Gastrocnemius medialis (tissue), 4 donors: ENCODE results near the gene PDK1. TPM values are rescaled to one million over a fixed set of nuclear protein-coding genes. Genes with fewer than 3 reads are reported as not detected.

Experiments
- ATAC-seq, 2 donors: fragments of 150-250 bp; one replicate each; pipeline ENCODE4 v1.9.1; 2016
- DNase-seq, 2 donors: peaks; one replicate each; pipeline ENCODE4 v3.0.0-alpha.2; 2019
- H3K27ac ChIP-seq, 4 donors: fragments of 200-600 bp; sonication (generic); 1 replicate in 1 of 4; 2 replicates in 3 of 4; pipeline ENCODE4 v1.5.1; 2016 to 2018; ENCODE audit warnings: mild to moderate bottlenecking in 2 of 4, moderate library complexity in 1 of 4
- H3K27me3 ChIP-seq, 3 donors: fragments of 200-600 bp; sonication (generic) in 2 of 3; 1 replicate in 1 of 3; 2 replicates in 2 of 3; pipeline versions ENCODE4 v1.5.1 to v1.6.0; 2016 to 2019; ENCODE audit warnings: mild to moderate bottlenecking in 1 of 3, moderate library complexity in 1 of 3
- H3K36me3 ChIP-seq, 2 donors: fragments of 200-600 bp; sonication (generic) in 1 of 2; one replicate each; pipeline ENCODE4 v1.5.1; 2017 to 2018
- H3K4me1 ChIP-seq, 2 donors: fragments of 200-600 bp; sonication (generic) in 1 of 2; one replicate each; pipeline ENCODE4 v1.5.1; 2016 to 2017; ENCODE audit warnings: mild to moderate bottlenecking in 2 of 2
- H3K4me3 ChIP-seq, 4 donors: fragments of 200-600 bp; sonication (generic) in 3 of 4; 1 replicate in 1 of 4; 2 replicates in 3 of 4; pipeline ENCODE4 v1.5.1; 2016 to 2019; ENCODE audit warnings: mild to moderate bottlenecking in 2 of 4
- H3K9me3 ChIP-seq, 3 donors: fragments of 200-600 bp; sonication (generic) in 2 of 3; 1 replicate in 1 of 3; 2 replicates in 2 of 3; pipeline ENCODE4 v1.5.1; 2016 to 2019
- POLR2A ChIP-seq, 2 donors: fragments of 450-650 bp; IDR thresholded peaks; one replicate each; pipeline ENCODE4 v1.6.1; 2017; ENCODE audit warnings: antibody characterized with exemption in 2 of 2, mild to moderate bottlenecking in 2 of 2, moderate library complexity in 2 of 2
- in situ Hi-C, 4 donors: fragments of 200-750 bp; cut with MboI; loops; one replicate each; pipeline versions ENCODE4 v1.15.0 to v1.8.0; 2017; ENCODE audit warnings: low sequenced_read_pairs in 4 of 4
- intact Hi-C: fragments of 100-400 bp; cut with DNase I; formaldehyde crosslinking; loops from one replicate; pipeline ENCODE4 v1.15.1; 2023; ENCODE audit warnings: low total_unique reads
- total RNA-seq, 4 donors: library from RNA; depleted of rRNA; stranded (reverse); fragments of >200 nt; gene quantifications; one replicate each; pipeline versions ENCODE4 v1.1.0 to v1.2.3, GENCODE V29; 2016
- TF ChIP-seq, protein P1 (sequence below), 5 experiments: fragments of 450-650 bp in 3 of 5; fragments of 200-600 bp in 2 of 5; sonication (generic) in 2 of 5; IDR thresholded peaks in 4 of 5; conservative IDR thresholded peaks in 1 of 5; 1 replicate in 4 of 5; 2 replicates in 1 of 5; pipeline ENCODE4 v1.5.1; 2016 to 2019; ENCODE audit warnings: antibody characterized with exemption in 5 of 5, mild to moderate bottlenecking in 3 of 5, moderate library complexity in 3 of 5

The PDK1 gene
- total RNA-seq, 4 donors from 2014 or later = 5.8 to 23.8 (median 14.0) TPM

DNA sequence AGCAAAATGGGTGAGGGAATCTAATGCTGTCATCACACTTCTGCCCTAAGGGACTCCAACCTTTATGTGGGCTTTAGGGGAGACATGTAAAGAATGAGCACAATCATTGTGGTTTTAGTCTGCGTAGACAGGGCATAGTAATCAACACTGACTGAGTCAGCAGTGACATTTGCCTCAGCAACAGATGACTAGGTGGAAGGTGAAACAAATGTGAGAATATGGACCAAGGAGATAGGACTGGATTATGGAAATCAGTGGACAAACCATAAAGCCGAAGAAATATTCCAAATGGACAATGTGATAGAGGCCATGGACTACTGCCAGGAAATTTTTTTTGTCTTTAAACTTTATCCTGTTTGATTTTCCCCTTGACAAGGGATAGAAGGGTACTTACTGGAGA is 83.9 kb downstream of the PDK1 start:
- intact Hi-C loops = no loop called here
- no peak for DNase-seq
- TF ChIP-seq POLR2A (IDR thresholded peaks at IDR 0.05) = no peak
- TF ChIP-seq, protein P1, sequence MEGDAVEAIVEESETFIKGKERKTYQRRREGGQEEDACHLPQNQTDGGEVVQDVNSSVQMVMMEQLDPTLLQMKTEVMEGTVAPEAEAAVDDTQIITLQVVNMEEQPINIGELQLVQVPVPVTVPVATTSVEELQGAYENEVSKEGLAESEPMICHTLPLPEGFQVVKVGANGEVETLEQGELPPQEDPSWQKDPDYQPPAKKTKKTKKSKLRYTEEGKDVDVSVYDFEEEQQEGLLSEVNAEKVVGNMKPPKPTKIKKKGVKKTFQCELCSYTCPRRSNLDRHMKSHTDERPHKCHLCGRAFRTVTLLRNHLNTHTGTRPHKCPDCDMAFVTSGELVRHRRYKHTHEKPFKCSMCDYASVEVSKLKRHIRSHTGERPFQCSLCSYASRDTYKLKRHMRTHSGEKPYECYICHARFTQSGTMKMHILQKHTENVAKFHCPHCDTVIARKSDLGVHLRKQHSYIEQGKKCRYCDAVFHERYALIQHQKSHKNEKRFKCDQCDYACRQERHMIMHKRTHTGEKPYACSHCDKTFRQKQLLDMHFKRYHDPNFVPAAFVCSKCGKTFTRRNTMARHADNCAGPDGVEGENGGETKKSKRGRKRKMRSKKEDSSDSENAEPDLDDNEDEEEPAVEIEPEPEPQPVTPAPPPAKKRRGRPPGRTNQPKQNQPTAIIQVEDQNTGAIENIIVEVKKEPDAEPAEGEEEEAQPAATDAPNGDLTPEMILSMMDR (IDR thresholded peaks at IDR 0.05 in 4 of 5, conservative IDR thresholded peaks at IDR 0.05 in 1 of 5) = no peak
- Histone ChIP-seq H3K4me3 (no peak overlapping the region), H3K27me3 (no peaks in the 10 kb centered on the region), H3K9me3 (no peaks in the 10 kb centered on the region), H3K4me1 (no peaks in the 10 kb centered on the region), H3K27ac (no peak overlapping the region), H3K36me3 (no peaks in the 10 kb centered on the region)
- in situ Hi-C loops = no loop called here
- ATAC-seq = no peak

DNA sequence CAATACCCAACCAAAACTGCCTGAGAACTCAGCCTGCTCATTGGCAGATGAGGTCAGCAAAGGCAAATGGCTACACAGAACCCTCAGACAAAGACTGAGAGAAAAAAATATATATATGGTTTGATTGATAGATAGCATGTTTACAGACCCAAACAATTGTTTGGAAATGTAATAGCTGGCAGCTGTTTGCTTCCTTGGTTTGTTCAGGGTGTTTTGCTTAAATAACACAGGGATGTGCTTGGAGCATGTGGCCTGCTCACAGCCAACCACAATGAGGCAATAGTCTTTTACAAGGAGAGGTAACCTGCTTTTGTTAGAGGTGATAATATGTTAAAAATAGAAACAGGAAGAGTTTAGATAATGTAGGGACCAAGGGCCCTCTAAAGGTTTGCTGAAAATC is 84.5 kb downstream of the PDK1 start:
- H3K27ac ChIP-seq = no peak overlapping the region
- DNase-seq (no peak), ATAC-seq (no peak)
- no peaks in the 10 kb centered on the region for H3K9me3 ChIP-seq
- no peaks in the 10 kb centered on the region for H3K36me3 ChIP-seq
- H3K27me3 ChIP-seq = no peaks in the 10 kb centered on the region
- no peaks in the 10 kb centered on the region for H3K4me1 ChIP-seq
- intact Hi-C loops (no loop called here), in situ Hi-C loops (no loop called here)
- H3K4me3 ChIP-seq = no peak overlapping the region
- TF ChIP-seq POLR2A (IDR thresholded peaks at IDR 0.05) = no peak
- TF ChIP-seq, protein P1 (IDR thresholded peaks at IDR 0.05 in 4 of 5, conservative IDR thresholded peaks at IDR 0.05 in 1 of 5) = no peak

DNA sequence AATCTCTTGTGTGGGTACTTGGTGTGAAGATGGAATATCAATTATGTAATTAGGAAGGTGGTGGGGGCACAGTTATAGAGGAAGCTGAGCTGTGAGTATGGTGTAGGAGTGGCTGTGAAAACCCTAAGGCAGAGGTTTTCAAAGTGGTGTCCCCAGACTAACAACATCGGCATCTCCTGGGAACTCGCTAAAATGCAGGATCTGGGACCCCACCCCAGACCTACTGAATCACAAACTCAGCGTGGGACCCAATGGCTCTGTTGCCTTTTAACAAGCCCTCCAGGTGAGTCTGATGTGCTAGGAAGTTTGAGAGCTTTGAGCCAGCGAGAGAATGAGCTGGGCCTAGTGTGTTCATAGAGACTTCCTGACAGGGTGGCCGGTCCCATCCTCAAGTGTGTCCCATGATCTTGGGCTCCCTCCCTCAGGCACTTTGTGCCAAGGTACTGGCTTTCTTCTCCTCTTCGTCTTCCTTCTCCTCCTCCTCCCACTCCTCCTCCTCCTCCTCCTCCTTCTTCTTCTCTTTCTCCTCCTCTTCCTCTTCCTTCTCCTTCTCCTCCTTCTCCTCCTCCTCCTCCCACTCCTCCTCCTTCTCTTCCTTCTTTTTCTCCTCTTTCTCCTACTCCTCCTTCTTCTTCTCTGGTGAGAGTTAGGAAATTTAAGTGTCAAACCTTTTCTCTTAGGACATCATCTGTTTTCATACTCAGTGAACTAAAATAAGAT is 86.6 kb downstream of the PDK1 start:
- in situ Hi-C loops = no loop called here
- TF ChIP-seq, protein P1 (IDR thresholded peaks at IDR 0.05 in 4 of 5, conservative IDR thresholded peaks at IDR 0.05 in 1 of 5) = no peak
- no peak for TF ChIP-seq POLR2A (IDR thresholded peaks at IDR 0.05)
- ATAC-seq = no peak

DNA sequence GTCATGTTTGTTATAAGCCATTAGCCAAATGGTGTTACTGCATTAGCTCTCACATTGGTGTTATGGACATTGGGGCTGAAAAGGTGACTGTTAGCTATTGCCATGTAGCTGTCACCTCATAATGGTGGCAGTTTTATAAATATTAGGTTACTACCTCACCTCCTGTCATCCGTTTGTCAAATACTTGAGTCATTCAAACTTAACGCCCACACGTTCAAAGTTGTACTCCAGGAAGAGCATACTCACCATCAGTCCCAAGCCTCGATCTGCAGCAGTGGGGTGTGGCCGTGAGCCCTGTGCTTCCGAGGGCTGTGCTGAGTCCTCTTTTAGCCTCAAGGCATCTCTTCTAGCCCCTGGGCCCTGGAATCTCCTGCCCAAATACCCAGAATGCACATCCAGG is 87.3 kb downstream of the PDK1 start:
- Histone ChIP-seq H3K4me1 (no peaks in the 10 kb centered on the region), H3K9me3 (no peaks in the 10 kb centered on the region), H3K36me3 (no peaks in the 10 kb centered on the region), H3K4me3 (no peak overlapping the region), H3K27ac (no peak overlapping the region), H3K27me3 (no peaks in the 10 kb centered on the region)
- no peak for ATAC-seq
- TF ChIP-seq, protein P1 (IDR thresholded peaks at IDR 0.05 in 4 of 5, conservative IDR thresholded peaks at IDR 0.05 in 1 of 5) = no peak
- no peak for TF ChIP-seq POLR2A (IDR thresholded peaks at IDR 0.05)
- in situ Hi-C loops = no loop called here
- intact Hi-C loops = no loop called here
- no peak for DNase-seq

More for the DNA sequence above, 86.6 kb downstream of the PDK1 start:
- DNase-seq = no peak
- Histone ChIP-seq H3K27me3 (no peaks in the 10 kb centered on the region), H3K27ac (no peak overlapping the region), H3K4me3 (no peak overlapping the region), H3K4me1 (no peaks in the 10 kb centered on the region), H3K9me3 (no peaks in the 10 kb centered on the region), H3K36me3 (no peaks in the 10 kb centered on the region)
- intact Hi-C loops = no loop called here

DNA sequence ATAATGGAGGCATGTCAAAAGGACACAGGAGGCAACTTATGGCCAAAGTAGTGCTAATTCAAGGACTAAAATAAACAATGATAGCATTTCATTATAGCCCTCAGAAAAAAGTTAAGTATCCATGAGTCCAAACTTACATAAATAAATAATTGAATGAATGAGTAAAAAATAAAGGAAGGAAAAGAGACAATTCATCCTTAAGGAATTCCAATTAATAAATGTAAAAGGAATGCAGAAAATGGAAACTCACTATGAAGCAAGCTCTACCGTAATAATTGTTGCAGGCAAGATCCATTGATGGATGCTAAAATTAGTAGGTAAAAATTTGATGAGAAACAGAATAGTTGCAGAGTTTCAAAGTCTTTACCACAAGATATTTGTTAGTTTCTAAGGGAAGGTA is 91.5 kb downstream of the PDK1 start:
- H3K27me3 ChIP-seq = no peaks in the 10 kb centered on the region
- no peaks in the 10 kb centered on the region for H3K36me3 ChIP-seq
- ATAC-seq = no peak
- H3K27ac ChIP-seq = no peak overlapping the region
- no peak for TF ChIP-seq POLR2A (IDR thresholded peaks at IDR 0.05)
- TF ChIP-seq, protein P1 (IDR thresholded peaks at IDR 0.05 in 4 of 5, conservative IDR thresholded peaks at IDR 0.05 in 1 of 5) = no peak
- in situ Hi-C loops = no loop called here
- H3K9me3 ChIP-seq = no peaks in the 10 kb centered on the region
- no peaks in the 10 kb centered on the region for H3K4me1 ChIP-seq
- no peak for DNase-seq
- H3K4me3 ChIP-seq = no peak overlapping the region
- intact Hi-C loops = no loop called here
